C4-2B (cell line): ENCODE results near the gene SSX2IP.
A peak's percentile ranks its signal among the peaks of the same experiment; 100 is the strongest.

ENCODE experiments used
- H3K27ac ChIP-seq: fragments of 450-650 bp; 2 replicates; pipeline ENCODE4 v1.5.1; 2017
- ZFX ChIP-seq: fragments of 450-650 bp; IDR thresholded peaks from 2 replicates; pipeline ENCODE4 v1.6.1; 2017
- TF ChIP-seq, protein P1 (sequence below): fragments of 450-650 bp; conservative IDR thresholded peaks from 2 replicates; pipeline ENCODE4 v1.5.1; 2017; ENCODE audit warnings: mild to moderate bottlenecking

SSX2IP gene

GRCh38 chr1:84611796-84612195 lies 78.5 kb downstream of the SSX2IP start:
- H3K27ac ChIP-seq, result no peak overlapping the region
- TF ChIP-seq ZFX, result no peak
- TF ChIP-seq, protein P1, sequence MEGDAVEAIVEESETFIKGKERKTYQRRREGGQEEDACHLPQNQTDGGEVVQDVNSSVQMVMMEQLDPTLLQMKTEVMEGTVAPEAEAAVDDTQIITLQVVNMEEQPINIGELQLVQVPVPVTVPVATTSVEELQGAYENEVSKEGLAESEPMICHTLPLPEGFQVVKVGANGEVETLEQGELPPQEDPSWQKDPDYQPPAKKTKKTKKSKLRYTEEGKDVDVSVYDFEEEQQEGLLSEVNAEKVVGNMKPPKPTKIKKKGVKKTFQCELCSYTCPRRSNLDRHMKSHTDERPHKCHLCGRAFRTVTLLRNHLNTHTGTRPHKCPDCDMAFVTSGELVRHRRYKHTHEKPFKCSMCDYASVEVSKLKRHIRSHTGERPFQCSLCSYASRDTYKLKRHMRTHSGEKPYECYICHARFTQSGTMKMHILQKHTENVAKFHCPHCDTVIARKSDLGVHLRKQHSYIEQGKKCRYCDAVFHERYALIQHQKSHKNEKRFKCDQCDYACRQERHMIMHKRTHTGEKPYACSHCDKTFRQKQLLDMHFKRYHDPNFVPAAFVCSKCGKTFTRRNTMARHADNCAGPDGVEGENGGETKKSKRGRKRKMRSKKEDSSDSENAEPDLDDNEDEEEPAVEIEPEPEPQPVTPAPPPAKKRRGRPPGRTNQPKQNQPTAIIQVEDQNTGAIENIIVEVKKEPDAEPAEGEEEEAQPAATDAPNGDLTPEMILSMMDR, result no peak

DNA sequence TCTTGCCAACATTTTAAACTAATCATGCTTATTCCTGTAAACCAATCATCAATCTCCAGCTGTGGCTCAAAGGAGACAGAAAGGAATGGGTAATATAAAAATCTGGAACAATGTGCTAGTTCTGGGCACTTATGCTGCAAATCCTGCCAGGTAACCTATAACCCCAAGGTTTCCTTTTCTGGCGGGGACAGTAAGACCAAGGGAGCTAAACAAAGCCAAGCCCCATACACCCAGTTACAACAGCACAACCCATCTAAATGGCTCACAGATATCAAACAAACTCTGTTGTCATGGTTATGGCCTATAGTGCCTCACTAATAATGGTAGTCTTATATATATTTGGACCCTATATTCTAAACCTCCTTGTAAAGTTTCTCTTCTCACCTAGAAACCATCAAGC lies 79.2 kb downstream of the SSX2IP start:
- no peak overlapping the region for H3K27ac ChIP-seq
- TF ChIP-seq, protein P1, result no peak
- no peak for TF ChIP-seq ZFX

DNA sequence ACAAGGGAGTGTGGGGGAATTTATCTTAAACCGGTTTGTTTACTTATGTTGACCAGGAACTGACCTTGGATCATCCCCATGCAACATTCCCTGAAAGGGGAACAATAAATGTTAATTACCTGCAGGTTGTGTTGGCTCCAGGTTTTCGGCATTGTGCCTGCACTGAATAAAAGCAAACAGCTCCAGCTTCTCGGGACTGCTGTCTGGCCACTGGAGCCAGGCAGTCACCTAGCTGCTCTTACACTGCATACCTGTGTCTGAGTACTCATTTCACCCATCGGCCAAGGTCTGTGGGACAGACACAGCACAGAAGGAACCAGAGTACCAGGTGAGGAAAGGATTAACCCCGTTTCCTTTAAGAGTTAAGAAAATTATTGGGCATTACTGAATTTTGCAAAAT lies 83.3 kb downstream of the SSX2IP start:
- no peak overlapping the region for H3K27ac ChIP-seq
- TF ChIP-seq ZFX, result no peak
- TF ChIP-seq, protein P1, result no peak

DNA sequence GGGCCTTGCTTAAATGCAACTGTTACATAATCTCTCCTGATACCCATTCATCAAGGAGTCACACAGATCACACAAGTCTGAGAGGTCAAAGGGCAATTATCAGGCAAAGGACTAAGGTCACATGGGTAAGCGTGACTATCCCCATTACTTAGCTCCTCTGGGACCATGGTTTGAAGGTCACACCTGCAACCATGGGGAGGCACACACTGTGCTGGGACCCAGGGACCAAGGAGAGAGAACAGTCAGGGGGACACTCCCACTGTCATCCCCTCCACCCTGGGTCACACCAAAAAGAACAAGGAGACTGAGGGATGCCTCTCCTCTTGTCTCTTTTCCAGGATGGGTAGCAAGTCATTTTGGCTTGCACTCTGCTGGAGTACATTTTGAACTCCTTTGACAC lies 85.1 kb downstream of the SSX2IP start:
- no peak overlapping the region for H3K27ac ChIP-seq
- no peak for TF ChIP-seq ZFX
- TF ChIP-seq, protein P1, result no peak

DNA sequence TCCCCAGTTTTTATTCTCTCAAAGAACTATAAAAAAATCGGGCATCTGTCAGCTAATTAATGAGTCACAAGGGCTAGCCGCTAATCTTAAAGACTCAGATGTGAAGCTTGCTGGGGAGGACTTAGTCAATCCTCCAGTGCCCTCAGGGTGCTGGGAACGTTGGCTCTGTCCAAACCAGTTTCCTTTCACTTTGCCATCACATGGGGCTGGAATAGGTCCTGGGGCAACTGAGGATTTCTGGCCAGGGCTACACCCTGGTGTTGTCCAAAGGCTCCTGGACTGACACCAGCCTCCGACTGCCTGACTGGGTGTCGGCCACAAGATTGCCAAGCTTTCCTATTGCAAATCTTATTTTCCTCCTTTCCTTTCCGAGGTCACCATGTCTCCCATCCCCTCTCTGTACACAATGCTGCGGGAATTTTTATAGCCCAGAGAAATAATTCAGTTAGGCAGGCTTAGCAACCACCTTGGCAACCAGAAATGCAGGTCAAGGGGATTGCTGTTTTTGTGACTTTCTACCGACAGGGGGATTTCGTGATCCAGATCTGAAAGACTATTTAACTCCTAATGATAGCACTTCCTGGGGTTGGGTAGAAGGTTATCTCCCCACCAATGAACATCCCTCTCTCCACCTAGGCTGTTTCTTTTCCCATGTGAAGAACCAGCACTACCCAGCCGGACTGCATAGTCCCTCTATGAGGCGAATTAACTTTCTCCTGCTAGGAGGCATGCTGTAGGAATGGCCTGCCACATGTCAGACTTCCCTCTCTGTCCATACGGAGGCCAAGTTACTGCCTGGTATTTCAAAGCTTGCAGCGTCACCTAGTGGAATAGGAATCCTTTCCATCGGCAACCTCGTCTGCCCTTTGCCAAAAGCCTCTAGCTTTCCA lies 86.1 kb downstream of the SSX2IP start:
- no peak overlapping the region for H3K27ac ChIP-seq
- TF ChIP-seq, protein P1, result peak; percentile 24; the same call in 1 of the 2 replicates
- TF ChIP-seq ZFX, result no peak

GRCh38 chr1:84603223-84603622 lies 87.0 kb downstream of the SSX2IP start:
- no peak overlapping the region for H3K27ac ChIP-seq
- TF ChIP-seq ZFX, result no peak
- TF ChIP-seq, protein P1, result no peak

- TF ChIP-seq, protein P1, result no peak
- TF ChIP-seq ZFX, result no peak
- H3K27ac ChIP-seq, result no peak overlapping the region
Measured at GRCh38 chr1:84600796-84601195, 89.5 kb downstream of the SSX2IP start.
